ENCODE data around the gene SUGCT.
A peak's percentile ranks its signal among the peaks of the same experiment; 100 is the strongest.

The SUGCT gene

DNA sequence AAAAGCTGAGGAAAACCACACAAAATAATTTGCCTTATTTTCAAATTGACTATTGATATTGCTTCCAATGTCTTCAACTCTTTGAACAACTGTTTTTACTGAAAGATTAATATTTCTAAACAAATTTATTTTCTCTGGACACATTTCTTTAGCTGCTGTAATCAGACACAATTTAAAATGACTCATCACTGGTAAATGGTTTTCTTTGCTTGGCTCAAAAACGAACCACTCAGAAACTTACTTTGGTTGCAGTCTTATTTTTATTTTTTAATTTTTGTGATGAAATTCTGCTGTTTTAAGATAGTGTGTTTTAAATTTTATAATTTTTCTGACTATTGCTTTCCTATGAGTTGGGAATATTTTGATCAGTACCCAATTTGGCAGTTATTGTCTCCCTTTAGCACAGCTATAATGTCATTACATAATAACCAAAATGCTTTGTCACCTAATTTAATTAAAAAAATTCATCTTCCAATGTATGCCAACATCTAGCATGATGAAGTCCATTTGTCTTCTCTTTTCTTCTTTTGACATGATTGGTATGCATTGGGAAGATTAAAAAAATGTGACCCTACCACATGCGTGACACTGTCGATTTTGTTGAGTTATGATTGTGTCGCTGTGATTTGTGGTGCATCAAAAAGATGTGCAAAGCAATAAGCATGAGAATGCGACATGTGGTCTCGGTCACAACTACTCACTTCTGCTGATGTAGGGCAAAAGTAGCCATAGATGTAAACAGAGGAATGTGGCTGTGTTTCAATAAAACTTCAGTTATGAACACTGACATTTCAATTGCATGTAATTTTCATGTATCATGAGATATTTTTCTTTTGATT lies 222.3 kb downstream of the SUGCT start:
- no peak for DNase-seq (ENCODE audit: low read depth)
- TF ChIP-seq CTCF (IDR thresholded peaks at IDR 0.05; ENCODE audit: control insufficient read depth, extremely low read depth, insufficient read depth): no peak
- H3K4me3 ChIP-seq (ENCODE audit: low read depth, low read length): no peak overlapping the region

- peak; percentile 19 for DNase-seq (ENCODE audit: low read depth)
- no peak overlapping the region for H3K4me3 ChIP-seq (ENCODE audit: low read depth, low read length)
- no peak for TF ChIP-seq CTCF (IDR thresholded peaks at IDR 0.05; ENCODE audit: control insufficient read depth, extremely low read depth, insufficient read depth)
These were observed 235.0 kb downstream of the SUGCT start for GRCh38 chr7:40369641-40370277.

- no peak for DNase-seq (ENCODE audit: low read depth)
- TF ChIP-seq CTCF (IDR thresholded peaks at IDR 0.05; ENCODE audit: control insufficient read depth, extremely low read depth, insufficient read depth): no peak
- no peak overlapping the region for H3K4me3 ChIP-seq (ENCODE audit: low read depth, low read length)
These were observed 237.1 kb downstream of the SUGCT start for GRCh38 chr7:40371806-40372440.

DNA sequence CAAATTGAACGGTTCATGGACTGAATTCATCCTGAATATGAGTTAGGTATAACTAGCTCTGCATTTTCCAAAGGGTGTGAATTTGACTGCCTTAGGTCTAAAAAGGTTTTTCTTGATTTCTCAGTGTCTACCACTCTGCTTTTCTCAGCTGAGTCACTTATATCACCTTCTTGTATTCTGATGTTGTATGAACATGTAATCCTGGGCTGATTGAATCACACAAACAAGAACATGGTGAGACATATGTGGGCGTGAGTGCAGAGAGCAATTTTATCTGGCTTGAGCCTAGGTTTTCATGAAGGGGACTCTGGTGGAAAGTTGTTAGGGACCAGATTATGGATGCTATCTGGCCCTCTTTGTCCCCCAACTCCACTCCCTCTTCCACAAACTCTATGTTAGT lies 239.8 kb downstream of the SUGCT start:
- H3K4me3 ChIP-seq (ENCODE audit: low read depth, low read length): no peak overlapping the region
- TF ChIP-seq CTCF (IDR thresholded peaks at IDR 0.05; ENCODE audit: control insufficient read depth, extremely low read depth, insufficient read depth): no peak
- no peak for DNase-seq (ENCODE audit: low read depth)

GRCh38 chr7:40380111-40380510 lies 245.3 kb downstream of the SUGCT start:
- no peak overlapping the region for H3K4me3 ChIP-seq (ENCODE audit: low read depth, low read length)
- no peak for DNase-seq (ENCODE audit: low read depth)
- TF ChIP-seq CTCF (IDR thresholded peaks at IDR 0.05; ENCODE audit: control insufficient read depth, extremely low read depth, insufficient read depth): no peak

GRCh38 chr7:40382145-40382544 lies 247.3 kb downstream of the SUGCT start:
- H3K4me3 ChIP-seq (ENCODE audit: low read depth, low read length): no peak overlapping the region
- no peak for DNase-seq (ENCODE audit: low read depth)
- no peak for TF ChIP-seq CTCF (IDR thresholded peaks at IDR 0.05; ENCODE audit: control insufficient read depth, extremely low read depth, insufficient read depth)

Data from LNCaP clone FGC (cell line).